Left ventricle myocardium inferior (tissue), 1 donor: ENCODE results near the gene NCAM2. TPM values are rescaled to one million over a fixed set of nuclear protein-coding genes. Genes with fewer than 3 reads are reported as not detected.

Experiments
- DNase-seq: peaks from one replicate; pipeline ENCODE4 v3.0.0-alpha.2; 2020
- H3K27ac ChIP-seq: fragments of 200-600 bp; replicated peaks from 2 replicates; pipeline ENCODE4 v1.8.0; 2021
- H3K27me3 ChIP-seq: fragments of 200-600 bp; 2 replicates; pipeline ENCODE4 v1.8.0; 2021; ENCODE audit warnings: low read depth
- H3K36me3 ChIP-seq: fragments of 200-600 bp; 2 replicates; pipeline ENCODE4 v1.8.0; 2021
- H3K4me1 ChIP-seq: fragments of 200-600 bp; 2 replicates; pipeline ENCODE4 v1.8.0; 2021
- H3K4me3 ChIP-seq: fragments of 200-600 bp; 2 replicates; pipeline ENCODE4 v1.8.0; 2021; ENCODE audit warnings: mild to moderate bottlenecking, moderate library complexity
- H3K9me3 ChIP-seq: fragments of 200-600 bp; replicated peaks from 2 replicates; pipeline ENCODE4 v1.8.0; 2021
- intact Hi-C: fragments of 100-400 bp; cut with micrococcal nuclease; formaldehyde crosslinking; loops from one replicate; pipeline ENCODE4 v1.11.0; 2022
- total RNA-seq: library from RNA; stranded (reverse); fragmentation: NEBNext Ultra II Directional; extraction: Animal tissue kit (Norgen Biotek cat#: 25700); gene quantifications from one replicate; pipeline ENCODE4 v1.2.1, GENCODE V29; 2021
- TF ChIP-seq, protein P1 (sequence below): fragments of 200-600 bp; IDR thresholded peaks from 2 replicates; pipeline ENCODE4 v1.8.0; 2021; ENCODE audit warnings: antibody characterized with exemption, mild to moderate bottlenecking, borderline replicate concordance
- donor health status: DM: no; HTN: yes; CAD: no; lungs with severe emphysema.

The NCAM2 gene
- total RNA-seq, 1 donor from 2014 or later: 4.4 TPM

DNA sequence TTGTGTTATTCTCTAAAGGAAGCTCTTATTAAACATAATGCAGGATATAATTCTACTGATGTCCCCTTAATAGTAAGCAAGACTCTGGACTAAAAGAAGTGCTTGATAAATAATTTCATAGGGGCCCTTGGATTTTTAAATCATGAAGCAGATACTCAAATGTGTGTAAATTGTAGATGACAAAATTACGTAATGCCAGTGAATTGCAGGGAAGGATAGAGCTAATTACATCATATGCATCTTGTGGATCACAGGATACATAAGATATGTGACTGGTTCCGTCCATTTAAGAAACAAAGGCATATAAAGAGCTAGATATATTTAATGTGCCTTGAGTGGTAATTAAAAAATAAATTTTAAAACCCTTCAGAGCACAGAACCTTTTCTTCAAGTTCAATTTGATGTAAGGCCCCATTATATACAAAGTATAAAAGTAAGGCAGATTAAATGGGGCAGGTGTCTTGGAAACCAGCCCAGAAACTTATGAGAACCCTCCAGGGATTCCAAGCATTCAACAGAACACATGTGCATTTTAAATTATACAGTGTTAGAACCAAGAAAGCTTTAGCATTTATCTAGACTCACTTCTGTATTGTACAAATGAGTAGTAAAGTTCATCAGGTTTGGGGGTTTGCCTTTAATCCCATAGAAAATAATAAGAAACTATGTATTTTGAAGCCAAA lies 190.4 kb downstream of the NCAM2 start:
- Histone ChIP-seq H3K4me1 (no peaks in the 10 kb centered on the region), H3K27me3 (no peaks in the 10 kb centered on the region), H3K36me3 (no peaks in the 10 kb centered on the region), H3K9me3 (no peaks in the 10 kb centered on the region), H3K4me3 (no peak overlapping the region), H3K27ac (no peak overlapping the region)
- TF ChIP-seq, protein P1, sequence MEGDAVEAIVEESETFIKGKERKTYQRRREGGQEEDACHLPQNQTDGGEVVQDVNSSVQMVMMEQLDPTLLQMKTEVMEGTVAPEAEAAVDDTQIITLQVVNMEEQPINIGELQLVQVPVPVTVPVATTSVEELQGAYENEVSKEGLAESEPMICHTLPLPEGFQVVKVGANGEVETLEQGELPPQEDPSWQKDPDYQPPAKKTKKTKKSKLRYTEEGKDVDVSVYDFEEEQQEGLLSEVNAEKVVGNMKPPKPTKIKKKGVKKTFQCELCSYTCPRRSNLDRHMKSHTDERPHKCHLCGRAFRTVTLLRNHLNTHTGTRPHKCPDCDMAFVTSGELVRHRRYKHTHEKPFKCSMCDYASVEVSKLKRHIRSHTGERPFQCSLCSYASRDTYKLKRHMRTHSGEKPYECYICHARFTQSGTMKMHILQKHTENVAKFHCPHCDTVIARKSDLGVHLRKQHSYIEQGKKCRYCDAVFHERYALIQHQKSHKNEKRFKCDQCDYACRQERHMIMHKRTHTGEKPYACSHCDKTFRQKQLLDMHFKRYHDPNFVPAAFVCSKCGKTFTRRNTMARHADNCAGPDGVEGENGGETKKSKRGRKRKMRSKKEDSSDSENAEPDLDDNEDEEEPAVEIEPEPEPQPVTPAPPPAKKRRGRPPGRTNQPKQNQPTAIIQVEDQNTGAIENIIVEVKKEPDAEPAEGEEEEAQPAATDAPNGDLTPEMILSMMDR: no peak
- DNase-seq: no peak
- intact Hi-C loops: no loop called here

DNA sequence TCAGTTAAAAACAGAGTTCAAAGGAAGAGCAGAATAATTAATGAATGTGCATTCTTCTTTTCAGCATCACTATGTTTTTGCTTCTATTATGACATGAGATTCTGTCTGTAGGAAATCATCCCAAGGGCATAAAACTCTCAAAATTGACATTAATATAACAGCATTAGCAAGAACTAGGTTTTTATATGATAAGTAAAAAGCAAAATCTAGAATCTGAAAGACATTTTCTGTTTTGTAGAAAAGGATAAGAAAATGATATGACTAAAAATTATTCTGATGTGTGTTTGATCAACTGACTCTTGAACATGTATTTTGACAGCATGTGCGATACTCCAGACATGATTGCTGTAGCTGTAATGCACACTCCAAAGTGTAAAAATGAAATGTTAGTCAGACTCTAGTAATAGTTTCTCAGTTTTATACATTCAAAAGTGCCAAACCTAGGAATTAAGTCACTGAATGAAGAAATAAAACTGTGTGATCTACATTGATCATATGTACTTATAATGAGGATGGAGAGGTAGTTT lies 197.3 kb downstream of the NCAM2 start:
- H3K27me3 ChIP-seq: no peaks in the 10 kb centered on the region
- intact Hi-C loops: no loop called here
- H3K27ac ChIP-seq: no peak overlapping the region
- TF ChIP-seq, protein P1: no peak
- no peak overlapping the region for H3K4me3 ChIP-seq
- no peak for DNase-seq
- H3K36me3 ChIP-seq: no peaks in the 10 kb centered on the region
- no peaks in the 10 kb centered on the region for H3K4me1 ChIP-seq
- H3K9me3 ChIP-seq: no peaks in the 10 kb centered on the region

DNA sequence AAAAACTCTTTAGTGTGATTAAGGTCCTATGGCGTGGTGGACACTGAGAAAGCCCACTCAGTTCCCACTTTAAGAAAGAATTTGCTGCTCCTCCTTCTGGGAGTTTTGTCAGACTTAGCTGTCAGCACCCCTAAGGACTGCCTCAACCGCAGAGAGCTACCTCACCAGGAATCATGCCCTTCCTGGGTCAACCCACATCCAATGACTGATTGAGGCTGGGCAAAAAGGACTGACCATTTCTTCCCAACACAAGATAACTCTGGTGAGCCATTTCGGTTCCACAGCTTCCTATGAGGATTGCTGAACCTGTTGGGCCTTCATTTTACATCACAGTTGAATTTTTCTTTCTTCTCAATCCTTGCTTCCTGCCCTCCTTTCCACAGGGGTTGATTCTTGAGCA lies 197.9 kb downstream of the NCAM2 start:
- Histone ChIP-seq H3K27me3 (no peaks in the 10 kb centered on the region), H3K36me3 (no peaks in the 10 kb centered on the region), H3K27ac (no peak overlapping the region), H3K9me3 (no peaks in the 10 kb centered on the region), H3K4me3 (no peak overlapping the region), H3K4me1 (no peaks in the 10 kb centered on the region)
- TF ChIP-seq, protein P1: no peak
- no peak for DNase-seq
- intact Hi-C loops: no loop called here

DNA sequence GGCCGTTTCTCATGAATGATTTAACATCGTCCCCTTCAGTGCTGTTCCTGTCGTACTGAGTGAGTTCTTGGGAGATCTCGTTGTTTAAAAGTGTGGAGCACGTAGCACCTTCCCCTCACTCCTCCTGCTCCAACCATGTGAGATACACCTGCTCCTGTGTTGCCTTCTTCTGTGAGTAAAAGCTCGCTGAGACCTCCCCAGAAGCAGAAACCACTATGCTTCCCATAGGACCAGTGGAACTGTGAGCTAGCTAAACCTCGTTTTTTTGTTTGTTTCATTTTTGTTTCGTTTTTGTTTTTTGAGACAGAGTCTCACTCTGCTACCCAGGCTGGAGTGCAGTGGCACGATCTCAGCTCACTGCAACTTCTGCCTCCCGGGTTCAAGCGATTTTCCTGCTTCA lies 198.6 kb downstream of the NCAM2 start:
- Histone ChIP-seq H3K4me1 (no peaks in the 10 kb centered on the region), H3K9me3 (no peaks in the 10 kb centered on the region), H3K27me3 (no peaks in the 10 kb centered on the region), H3K36me3 (no peaks in the 10 kb centered on the region), H3K27ac (no peak overlapping the region), H3K4me3 (no peak overlapping the region)
- TF ChIP-seq, protein P1: no peak
- no peak for DNase-seq
- intact Hi-C loops: no loop called here

DNA sequence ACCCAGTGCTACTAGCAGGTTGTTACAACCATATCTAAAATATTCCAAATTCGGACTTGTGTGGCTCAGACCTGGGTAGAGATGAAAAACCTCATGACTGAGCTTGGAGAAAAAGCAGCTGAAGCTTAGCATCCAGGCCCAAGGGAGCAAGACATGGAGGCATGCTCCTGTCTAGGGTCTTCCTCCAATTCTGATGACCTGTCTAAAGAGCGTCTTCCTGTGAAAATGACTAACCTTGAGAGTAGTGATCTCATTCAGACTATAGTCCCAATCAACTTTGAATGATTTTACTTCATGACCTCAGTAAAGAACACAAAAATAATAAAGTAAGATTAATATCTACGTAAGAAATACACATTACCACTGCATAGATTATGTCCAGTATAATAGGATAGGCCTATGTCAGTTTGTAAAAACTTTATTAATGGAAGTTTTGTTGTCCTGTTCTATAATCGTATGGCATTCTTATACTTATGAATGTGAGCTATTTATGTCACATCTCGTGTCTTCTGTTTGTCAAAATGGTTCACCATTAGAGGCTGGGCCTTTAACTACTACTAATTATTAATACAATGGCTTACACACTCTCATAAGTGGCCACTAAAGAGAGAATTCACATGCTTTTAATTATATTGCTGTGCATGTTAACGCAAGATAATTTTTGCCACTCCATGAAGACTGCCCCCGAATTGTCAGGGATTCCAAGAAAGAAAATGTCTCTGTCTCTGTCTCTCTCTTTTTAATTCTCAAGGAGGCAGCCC lies 201.3 kb downstream of the NCAM2 start:
- intact Hi-C loops: no loop called here
- TF ChIP-seq, protein P1: no peak
- DNase-seq: no peak
- Histone ChIP-seq H3K27me3 (no peaks in the 10 kb centered on the region), H3K27ac (peak overlapping the region; percentile 65), H3K36me3 (no peaks in the 10 kb centered on the region), H3K4me1 (no peaks in the 10 kb centered on the region), H3K4me3 (no peak overlapping the region), H3K9me3 (no peaks in the 10 kb centered on the region)
